ENCODE data around the gene KRT81.

DNA sequence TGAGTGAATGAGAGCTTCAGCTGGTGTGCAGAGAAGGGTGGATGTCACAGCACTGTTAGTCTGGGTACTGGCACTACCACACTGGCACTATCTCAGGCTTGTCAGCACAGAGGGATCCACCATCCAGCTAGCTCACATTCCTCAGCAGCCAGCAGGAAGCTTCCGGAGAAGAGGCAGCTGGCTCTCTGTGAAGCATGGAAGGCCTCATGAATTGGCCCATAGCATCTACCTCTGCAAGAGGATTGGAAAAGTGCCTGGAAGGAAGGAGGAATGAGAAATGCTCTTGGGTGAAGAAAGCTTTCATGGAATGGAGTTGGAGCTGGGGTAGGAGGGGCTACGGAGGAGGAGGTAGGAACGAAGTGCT, 19.9 kb upstream of the KRT81 start:
- TF ChIP-seq, protein P1, sequence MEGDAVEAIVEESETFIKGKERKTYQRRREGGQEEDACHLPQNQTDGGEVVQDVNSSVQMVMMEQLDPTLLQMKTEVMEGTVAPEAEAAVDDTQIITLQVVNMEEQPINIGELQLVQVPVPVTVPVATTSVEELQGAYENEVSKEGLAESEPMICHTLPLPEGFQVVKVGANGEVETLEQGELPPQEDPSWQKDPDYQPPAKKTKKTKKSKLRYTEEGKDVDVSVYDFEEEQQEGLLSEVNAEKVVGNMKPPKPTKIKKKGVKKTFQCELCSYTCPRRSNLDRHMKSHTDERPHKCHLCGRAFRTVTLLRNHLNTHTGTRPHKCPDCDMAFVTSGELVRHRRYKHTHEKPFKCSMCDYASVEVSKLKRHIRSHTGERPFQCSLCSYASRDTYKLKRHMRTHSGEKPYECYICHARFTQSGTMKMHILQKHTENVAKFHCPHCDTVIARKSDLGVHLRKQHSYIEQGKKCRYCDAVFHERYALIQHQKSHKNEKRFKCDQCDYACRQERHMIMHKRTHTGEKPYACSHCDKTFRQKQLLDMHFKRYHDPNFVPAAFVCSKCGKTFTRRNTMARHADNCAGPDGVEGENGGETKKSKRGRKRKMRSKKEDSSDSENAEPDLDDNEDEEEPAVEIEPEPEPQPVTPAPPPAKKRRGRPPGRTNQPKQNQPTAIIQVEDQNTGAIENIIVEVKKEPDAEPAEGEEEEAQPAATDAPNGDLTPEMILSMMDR (IDR thresholded peaks at IDR 0.05), result no peak
- TF ChIP-seq POLR2AphosphoS5 (IDR thresholded peaks at IDR 0.05) (no peak), POLR2A (IDR thresholded peaks at IDR 0.05) (no peak)

Data from gastroesophageal sphincter (tissue), 3 donors.